H9 (cell line): Measurements from ENCODE around the gene LRIT1. TPM values are rescaled to one million over a fixed set of nuclear protein-coding genes. Genes with fewer than 3 reads are reported as not detected.

Experiments
- DNase-seq: peaks from one replicate; pipeline ENCODE4 v3.0.0-alpha.2; 2017
- H2AFZ ChIP-seq: one replicate; pipeline ENCODE4 v1.6.1; 2013; ENCODE audit warnings: mild to moderate bottlenecking, low read length, control low read depth, moderate library complexity
- H2AK5ac ChIP-seq: 2 replicates; pipeline ENCODE4 v1.6.1; 2013; ENCODE audit warnings: low read length, control low read depth, mixed read lengths; ENCODE audit not compliant: insufficient read length
- H2BK120ac ChIP-seq: one replicate; pipeline ENCODE4 v1.6.1; 2013; ENCODE audit warnings: low read depth, mild to moderate bottlenecking, low read length, control low read depth, inconsistent platforms; ENCODE audit not compliant: poor library complexity, severe bottlenecking
- H2BK12ac ChIP-seq: 2 replicates; pipeline ENCODE4 v1.6.1; 2013; ENCODE audit warnings: low read length, control low read depth, mixed read lengths, low read depth; ENCODE audit not compliant: insufficient read length
- H2BK15ac ChIP-seq: 2 replicates; pipeline ENCODE4 v1.6.1; 2013; ENCODE audit warnings: low read depth, low read length, control low read depth
- H2BK20ac ChIP-seq: one replicate; pipeline ENCODE4 v1.6.1; 2013; ENCODE audit warnings: low read depth, mild to moderate bottlenecking, low read length, control low read depth, inconsistent platforms; ENCODE audit not compliant: poor library complexity, severe bottlenecking
- H2BK5ac ChIP-seq: 2 replicates; pipeline ENCODE4 v1.6.1; 2013; ENCODE audit warnings: low read length, control low read depth, mixed read lengths; ENCODE audit not compliant: insufficient read length
- H3K14ac ChIP-seq: 2 replicates; pipeline ENCODE4 v1.6.1; 2013; ENCODE audit warnings: low read length, control low read depth; ENCODE audit not compliant: insufficient read depth
- H3K18ac ChIP-seq: 2 replicates; pipeline ENCODE4 v1.6.1; 2013; ENCODE audit warnings: low read depth, mild to moderate bottlenecking, mixed read lengths, low read length, control low read depth; ENCODE audit not compliant: insufficient read length
- H3K23ac ChIP-seq: 2 replicates; pipeline ENCODE4 v1.6.1; 2013; ENCODE audit warnings: low read length, control low read depth, mixed read lengths, low read depth; ENCODE audit not compliant: insufficient read length
- H3K23me2 ChIP-seq: 2 replicates; pipeline ENCODE4 v1.6.1; 2013; ENCODE audit warnings: low read depth, mild to moderate bottlenecking, mixed read lengths, low read length, control low read depth; ENCODE audit not compliant: insufficient read length, poor library complexity, severe bottlenecking
- H3K27ac ChIP-seq: 2 replicates; pipeline ENCODE4 v1.5.1; 2013; ENCODE audit warnings: low read length, control low read depth, mixed read lengths, low read depth; ENCODE audit not compliant: insufficient read length
- H3K27me3 ChIP-seq: 2 replicates; pipeline ENCODE4 v1.6.1; 2013; ENCODE audit warnings: low read length, control low read depth, inconsistent platforms; ENCODE audit not compliant: insufficient read depth
- H3K4ac ChIP-seq: 2 replicates; pipeline ENCODE4 v1.6.1; 2013; ENCODE audit warnings: low read depth, mild to moderate bottlenecking, control low read depth, inconsistent platforms, low read length, moderate library complexity
- H3K4me1 ChIP-seq: 2 replicates; pipeline ENCODE4 v1.6.1; 2013; ENCODE audit warnings: low read length, control low read depth, inconsistent platforms; ENCODE audit not compliant: insufficient read depth
- H3K4me2 ChIP-seq: 2 replicates; pipeline ENCODE4 v1.6.1; 2013; ENCODE audit warnings: low read length, control low read depth, mixed read lengths; ENCODE audit not compliant: insufficient read length, insufficient read depth
- H3K56ac ChIP-seq: 2 replicates; pipeline ENCODE4 v1.6.1; 2013; ENCODE audit warnings: low read depth, mild to moderate bottlenecking, mixed read lengths, low read length, control low read depth; ENCODE audit not compliant: insufficient read length
- H3K79me1 ChIP-seq: 2 replicates; pipeline ENCODE4 v1.6.1; 2013; ENCODE audit warnings: low read depth, mild to moderate bottlenecking, moderate library complexity, low read length, control low read depth, inconsistent platforms; ENCODE audit not compliant: insufficient read depth, poor library complexity, severe bottlenecking
- H3K79me2 ChIP-seq: 2 replicates; pipeline ENCODE4 v1.6.1; 2013; ENCODE audit warnings: low read length, control low read depth, inconsistent platforms; ENCODE audit not compliant: insufficient read depth
- H3K9ac ChIP-seq: 2 replicates; pipeline ENCODE4 v1.6.1; 2013; ENCODE audit warnings: low read length, control low read depth, mixed read lengths; ENCODE audit not compliant: insufficient read length; ENCODE audit errors: extremely low read depth
- H3K9me3 ChIP-seq: one replicate; pipeline ENCODE4 v1.6.1; 2013; ENCODE audit warnings: low read depth, low read length, inconsistent platforms; ENCODE audit not compliant: control insufficient read depth
- H3T11ph ChIP-seq: one replicate; pipeline ENCODE4 v1.6.1; 2013; ENCODE audit warnings: mild to moderate bottlenecking, low read length, control low read depth, inconsistent platforms
- H4K20me1 ChIP-seq: one replicate; pipeline ENCODE4 v1.6.1; 2013; ENCODE audit not compliant: control insufficient read depth, insufficient read length, insufficient read depth
- H4K5ac ChIP-seq: 2 replicates; pipeline ENCODE4 v1.6.1; 2013; ENCODE audit warnings: low read depth, mild to moderate bottlenecking, mixed read lengths, low read length, control low read depth; ENCODE audit not compliant: insufficient read length
- H4K8ac ChIP-seq: replicated peaks from 2 replicates; pipeline ENCODE4 v1.6.1; 2013; ENCODE audit warnings: low read length, control low read depth, mixed read lengths, low read depth; ENCODE audit not compliant: insufficient read length
- H4K91ac ChIP-seq: 2 replicates; pipeline ENCODE4 v1.6.1; 2013; ENCODE audit warnings: low read depth, mild to moderate bottlenecking, moderate library complexity, mixed read lengths, low read length, control low read depth; ENCODE audit not compliant: insufficient read length
- H3K27ac Mint-ChIP-seq, 3 experiments: 2 replicates in 2 of 3; 3 replicates in 1 of 3; pipeline ENCODE4 v1.8.0; 2020 to 2021; ENCODE audit warnings: mixed read lengths in 3 of 3, mild to moderate bottlenecking in 1 of 3, moderate library complexity in 1 of 3
- H3K27me3 Mint-ChIP-seq: 2 replicates; pipeline ENCODE4 v1.8.0; 2021; ENCODE audit warnings: low read depth, mild to moderate bottlenecking, moderate library complexity, mixed read lengths
- H3K36me3 Mint-ChIP-seq, 3 experiments: 2 replicates in 2 of 3; 3 replicates in 1 of 3; pipeline ENCODE4 v1.8.0; 2020 to 2021; ENCODE audit warnings: low read depth in 3 of 3, mixed read lengths in 3 of 3; ENCODE audit not compliant: insufficient read depth in 1 of 3
- H3K4me1 Mint-ChIP-seq, 2 experiments: 2 replicates each; pipeline ENCODE4 v1.8.0; 2020; ENCODE audit warnings: mixed read lengths in 2 of 2
- H3K4me3 Mint-ChIP-seq, 2 experiments: 2 replicates in 1 of 2; 3 replicates in 1 of 2; pipeline ENCODE4 v1.8.0; 2020 to 2021; ENCODE audit warnings: mild to moderate bottlenecking in 2 of 2, mixed read lengths in 2 of 2, moderate library complexity in 1 of 2
- H3K9me3 Mint-ChIP-seq, 2 experiments: 2 replicates in 1 of 2; 3 replicates in 1 of 2; pipeline ENCODE4 v1.8.0; 2020; ENCODE audit warnings: mild to moderate bottlenecking in 2 of 2, mixed read lengths in 2 of 2, moderate library complexity in 1 of 2
- WGBS: extraction: QIAGEN DNeasy Blood & Tissue Kit; methylation state at CpG from one replicate; pipeline ENCODE4 v1.1.7; 2013; ENCODE audit warnings: missing lambda C conversion rate, low lambda C conversion rate, mixed read lengths; ENCODE audit not compliant: insufficient read length; ENCODE audit errors: extremely low coverage; 5-methylcytosine and 5-hydroxymethylcytosine counted together
- total RNA-seq: library from RNA; stranded (reverse); gene quantifications from 2 replicates; pipeline ENCODE4 v1.2.1, GENCODE V29; 2021
- TF ChIP-seq, protein P1 (sequence below): fragments of 200-600 bp; sonication (generic); conservative IDR thresholded peaks from 3 replicates; pipeline ENCODE4 v1.8.0; 2021; ENCODE audit warnings: antibody characterized with exemption, mild to moderate bottlenecking

LRIT1 gene
- total RNA-seq, 1 experiment from 2014 or later, result not detected

DNA sequence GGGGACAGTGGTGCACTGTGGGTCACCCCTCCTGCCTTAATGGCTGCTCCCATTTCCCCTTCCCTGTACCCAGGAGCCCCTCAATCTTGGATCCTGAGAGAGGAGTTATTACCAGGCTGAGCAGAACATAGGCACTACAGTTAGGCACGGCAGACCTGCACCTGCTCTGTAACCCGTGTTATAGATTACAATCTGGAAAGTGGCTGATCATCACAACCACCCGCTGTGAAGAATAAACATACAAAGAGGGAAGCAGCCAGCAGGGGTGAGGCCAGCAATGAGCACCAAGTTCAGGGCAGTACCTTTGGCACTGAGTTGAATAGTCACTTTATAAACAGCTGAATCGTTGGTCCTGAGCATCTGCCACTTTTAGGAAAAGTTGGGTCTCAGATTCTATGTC, 45.3 kb downstream of the LRIT1 start:
- Histone ChIP-seq H3K27ac (no peak overlapping the region), H4K91ac (no peak overlapping the region), H4K20me1 (no peaks in the 10 kb centered on the region), H3K27me3 (peaks cover 17% of the 10 kb centered on the region), H3K56ac (no peak overlapping the region), H3K18ac (no peak overlapping the region), H2BK120ac (no peak overlapping the region), H3K4me2 (no peak overlapping the region), H2AFZ (no peak overlapping the region), H3K4ac (no peak overlapping the region), H4K8ac (no peak overlapping the region), H3K79me2 (no peaks in the 10 kb centered on the region), H2BK5ac (no peak overlapping the region), H3K23me2 (peaks cover 12% of the 10 kb centered on the region), H3K23ac (no peak overlapping the region), H4K5ac (no peak overlapping the region), H2AK5ac (no peak overlapping the region), H3K79me1 (no peaks in the 10 kb centered on the region), H2BK15ac (no peak overlapping the region), H2BK12ac (no peak overlapping the region), H2BK20ac (no peak overlapping the region), H3K4me1 (no peaks in the 10 kb centered on the region; the same call in 1 of the 2 replicates), H3K9ac (no peak overlapping the region), H3T11ph (no peak overlapping the region), H3K9me3 (no peaks in the 10 kb centered on the region), H3K14ac (no peak overlapping the region)
- TF ChIP-seq, protein P1, sequence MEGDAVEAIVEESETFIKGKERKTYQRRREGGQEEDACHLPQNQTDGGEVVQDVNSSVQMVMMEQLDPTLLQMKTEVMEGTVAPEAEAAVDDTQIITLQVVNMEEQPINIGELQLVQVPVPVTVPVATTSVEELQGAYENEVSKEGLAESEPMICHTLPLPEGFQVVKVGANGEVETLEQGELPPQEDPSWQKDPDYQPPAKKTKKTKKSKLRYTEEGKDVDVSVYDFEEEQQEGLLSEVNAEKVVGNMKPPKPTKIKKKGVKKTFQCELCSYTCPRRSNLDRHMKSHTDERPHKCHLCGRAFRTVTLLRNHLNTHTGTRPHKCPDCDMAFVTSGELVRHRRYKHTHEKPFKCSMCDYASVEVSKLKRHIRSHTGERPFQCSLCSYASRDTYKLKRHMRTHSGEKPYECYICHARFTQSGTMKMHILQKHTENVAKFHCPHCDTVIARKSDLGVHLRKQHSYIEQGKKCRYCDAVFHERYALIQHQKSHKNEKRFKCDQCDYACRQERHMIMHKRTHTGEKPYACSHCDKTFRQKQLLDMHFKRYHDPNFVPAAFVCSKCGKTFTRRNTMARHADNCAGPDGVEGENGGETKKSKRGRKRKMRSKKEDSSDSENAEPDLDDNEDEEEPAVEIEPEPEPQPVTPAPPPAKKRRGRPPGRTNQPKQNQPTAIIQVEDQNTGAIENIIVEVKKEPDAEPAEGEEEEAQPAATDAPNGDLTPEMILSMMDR, result no peak
- no CpG with 5 or more reads among the region's 4 CpGs for WGBS
- H3K9me3 Mint-ChIP-seq, result no peaks in the 10 kb centered on the region
- peaks cover 0 to 2% (median 0%) of the 10 kb centered on the region in 3 experiments; a peak in 3 of 7 replicates for H3K36me3 Mint-ChIP-seq
- no peak overlapping the region for H3K27ac Mint-ChIP-seq
- peaks cover 60% of the 10 kb centered on the region for H3K27me3 Mint-ChIP-seq
- H3K4me1 Mint-ChIP-seq, result peaks cover 7 to 9% of the 10 kb centered on the region in 2 experiments
- DNase-seq, result no peak
- no peak overlapping the region; a peak in 2 of 5 replicates for H3K4me3 Mint-ChIP-seq
